GM12873 (cell line): ENCODE results near the gene BCL2.
A peak's percentile ranks its signal among the peaks of the same experiment; 100 is the strongest.

Experiments used
- TF ChIP-seq, protein P1 (sequence below): IDR thresholded peaks from 2 replicates; pipeline ENCODE4 v1.5.1; 2012; ENCODE audit warnings: low read depth, mild to moderate bottlenecking, moderate library complexity, low read length, control low read depth; ENCODE audit not compliant: insufficient read depth; ENCODE audit errors: missing control alignments

The BCL2 gene

DNA sequence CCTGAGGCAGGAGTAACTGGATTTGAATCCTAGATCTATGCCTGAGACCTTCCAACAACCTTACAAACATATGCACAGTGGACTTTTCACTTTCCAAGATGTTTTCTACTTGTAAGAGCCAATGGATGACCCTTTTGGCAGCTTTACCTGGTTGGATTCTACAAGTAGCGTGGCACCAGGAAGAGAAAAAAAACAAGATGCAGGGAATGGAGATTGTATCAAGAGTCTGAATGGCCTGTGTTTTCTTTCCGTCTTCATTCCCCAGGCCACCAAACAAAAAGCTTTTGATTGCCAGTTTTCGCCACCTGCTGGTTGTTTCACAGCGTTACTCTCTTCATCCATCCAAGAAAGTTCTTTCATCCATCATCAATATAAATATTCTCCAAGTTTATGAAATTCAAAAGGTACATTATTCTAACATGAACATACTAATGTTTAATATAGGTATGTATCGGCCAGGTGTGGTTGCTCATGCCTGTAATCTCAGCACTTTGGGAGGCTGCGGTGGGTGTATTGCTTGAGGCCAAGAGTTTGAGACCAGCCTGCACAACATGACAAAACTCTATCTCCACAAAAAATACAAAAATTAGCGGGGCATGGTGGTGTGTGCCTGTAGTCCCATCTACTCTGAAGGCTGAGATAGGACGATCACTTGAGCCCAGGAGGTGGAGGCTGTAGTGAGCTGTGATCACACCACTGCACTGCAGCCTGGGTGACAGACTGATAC, 3.5 kb upstream of the BCL2 start:
- TF ChIP-seq, protein P1, sequence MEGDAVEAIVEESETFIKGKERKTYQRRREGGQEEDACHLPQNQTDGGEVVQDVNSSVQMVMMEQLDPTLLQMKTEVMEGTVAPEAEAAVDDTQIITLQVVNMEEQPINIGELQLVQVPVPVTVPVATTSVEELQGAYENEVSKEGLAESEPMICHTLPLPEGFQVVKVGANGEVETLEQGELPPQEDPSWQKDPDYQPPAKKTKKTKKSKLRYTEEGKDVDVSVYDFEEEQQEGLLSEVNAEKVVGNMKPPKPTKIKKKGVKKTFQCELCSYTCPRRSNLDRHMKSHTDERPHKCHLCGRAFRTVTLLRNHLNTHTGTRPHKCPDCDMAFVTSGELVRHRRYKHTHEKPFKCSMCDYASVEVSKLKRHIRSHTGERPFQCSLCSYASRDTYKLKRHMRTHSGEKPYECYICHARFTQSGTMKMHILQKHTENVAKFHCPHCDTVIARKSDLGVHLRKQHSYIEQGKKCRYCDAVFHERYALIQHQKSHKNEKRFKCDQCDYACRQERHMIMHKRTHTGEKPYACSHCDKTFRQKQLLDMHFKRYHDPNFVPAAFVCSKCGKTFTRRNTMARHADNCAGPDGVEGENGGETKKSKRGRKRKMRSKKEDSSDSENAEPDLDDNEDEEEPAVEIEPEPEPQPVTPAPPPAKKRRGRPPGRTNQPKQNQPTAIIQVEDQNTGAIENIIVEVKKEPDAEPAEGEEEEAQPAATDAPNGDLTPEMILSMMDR: peak; percentile 72

DNA sequence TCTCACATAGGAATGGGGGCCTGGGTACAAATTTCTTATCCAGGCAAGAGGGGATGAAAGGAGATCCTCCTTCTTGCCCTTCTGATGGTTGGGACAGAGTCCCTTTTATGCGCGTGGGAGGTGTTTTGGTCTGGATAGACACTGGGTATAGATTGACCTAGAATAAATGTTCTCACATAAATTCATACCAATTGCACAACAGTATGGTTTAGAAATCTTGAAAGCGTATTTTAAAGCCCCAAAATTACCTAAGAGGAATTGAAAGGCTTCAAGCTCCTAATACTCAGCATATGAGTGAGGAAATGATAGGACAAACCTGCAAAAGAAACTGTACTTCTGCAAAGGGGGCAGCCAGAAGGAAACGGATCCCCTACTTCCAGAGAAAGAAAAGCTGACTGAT, 2.6 kb upstream of the BCL2 start:
- TF ChIP-seq, protein P1: no peak

DNA sequence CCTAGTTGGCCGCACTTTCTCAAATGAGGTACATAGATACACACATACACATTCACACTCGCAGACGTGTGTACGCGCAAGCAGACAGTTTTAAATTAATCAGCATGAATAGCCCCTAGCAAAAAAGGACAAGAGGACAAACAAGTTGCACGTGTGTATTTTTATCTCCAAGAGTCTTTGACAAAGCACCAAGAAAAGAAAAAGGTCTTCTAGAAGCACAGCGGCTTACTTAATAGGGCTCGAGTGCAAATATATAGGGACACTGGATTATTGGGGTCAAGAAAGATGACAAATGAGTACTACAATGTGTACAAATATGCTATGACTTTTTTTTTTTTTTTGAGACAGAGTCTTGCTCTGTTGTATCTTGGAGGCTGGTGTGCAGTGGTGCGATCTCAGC, 1.7 kb upstream of the BCL2 start:
- TF ChIP-seq, protein P1: no peak

DNA sequence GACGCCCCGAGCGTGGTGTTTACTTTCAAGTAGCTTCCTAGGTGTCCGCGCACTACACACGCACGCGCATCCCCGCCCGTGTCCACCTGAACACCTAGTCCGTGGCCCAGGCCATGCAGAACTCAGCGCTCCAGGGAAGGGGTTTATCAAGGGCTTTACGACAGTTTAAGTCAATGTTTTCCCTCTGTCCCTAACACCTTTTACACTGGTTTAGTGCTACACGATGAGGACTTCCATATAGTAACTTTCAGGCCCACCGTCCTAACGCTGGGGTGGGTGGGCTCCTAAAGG, 1.4 kb upstream of the BCL2 start:
- TF ChIP-seq, protein P1: no peak

DNA sequence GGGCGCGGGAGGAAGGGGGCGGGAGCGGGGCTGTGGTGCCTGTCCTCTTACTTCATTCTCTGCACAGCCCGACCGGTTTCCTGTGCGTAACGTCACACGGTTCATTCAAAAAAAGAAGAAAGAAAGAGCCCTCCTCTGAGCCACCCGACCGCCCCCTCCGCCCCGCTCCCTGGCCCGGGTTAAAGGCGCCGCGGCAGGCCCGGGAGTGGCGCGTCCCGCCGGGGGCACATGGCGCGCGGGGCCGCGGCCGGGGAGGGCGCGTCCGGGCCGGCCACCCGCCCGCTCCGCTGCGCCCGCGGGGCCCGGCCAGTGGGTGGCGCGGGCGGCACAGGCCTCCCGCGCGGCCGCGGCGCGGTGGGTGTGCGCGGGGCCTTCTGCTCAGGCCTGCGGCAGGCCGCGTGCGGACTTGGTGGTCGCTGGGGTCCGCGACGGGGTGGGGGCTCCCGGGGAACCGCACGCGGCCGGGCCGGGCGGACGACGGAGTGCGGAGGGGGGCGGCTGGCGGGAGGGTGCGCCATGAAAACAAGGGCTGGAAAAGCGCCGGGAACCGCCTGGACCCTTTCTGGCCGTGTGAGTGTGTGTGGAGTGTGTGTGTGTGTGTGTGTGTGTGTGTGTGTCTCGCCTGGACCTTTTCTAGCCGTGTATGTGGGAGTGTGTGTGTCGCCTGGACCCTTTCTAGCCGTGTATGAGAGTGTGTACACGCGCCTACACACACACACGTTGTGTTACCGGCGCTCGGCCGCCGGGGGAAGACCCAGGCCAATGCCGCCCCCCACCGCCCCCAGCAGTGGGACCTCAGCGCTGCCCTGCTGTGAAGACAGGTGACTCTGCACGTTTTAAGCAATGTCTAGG, 780 bp upstream of the BCL2 start:
- TF ChIP-seq, protein P1: no peak

DNA sequence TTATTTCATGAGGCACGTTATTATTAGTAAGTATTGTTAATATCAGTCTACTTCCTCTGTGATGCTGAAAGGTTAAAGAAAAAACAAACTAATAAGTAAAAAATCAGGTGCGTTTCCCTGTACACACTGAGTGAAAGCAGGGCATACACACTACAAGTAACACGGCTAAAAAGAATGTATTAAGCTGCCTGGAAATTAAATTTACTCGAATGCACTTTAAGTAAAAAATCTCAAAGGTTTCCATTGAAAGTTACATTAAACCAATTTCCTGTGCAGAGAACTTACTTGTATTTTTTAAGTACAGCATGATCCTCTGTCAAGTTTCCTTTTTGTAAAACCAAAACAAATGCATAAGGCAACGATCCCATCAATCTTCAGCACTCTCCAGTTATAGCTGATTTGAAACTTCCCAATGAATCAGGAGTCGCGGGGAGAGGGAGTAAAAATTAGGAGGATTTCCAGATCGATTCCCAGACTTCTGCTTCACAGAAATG, 633 bp downstream of the BCL2 start:
- TF ChIP-seq, protein P1: no peak
